GM12878 (cell line): ENCODE results near the gene KRT222. TPM values are rescaled to one million over a fixed set of nuclear protein-coding genes. Genes with fewer than 3 reads are reported as not detected.

Experiments
- MEF2A ChIP-seq: IDR thresholded peaks from 2 replicates; pipeline ENCODE4 v1.6.1; 2011; ENCODE audit warnings: low read depth, mild to moderate bottlenecking, low read length, moderate library complexity; ENCODE audit not compliant: insufficient read depth
- NRF1 ChIP-seq: conservative IDR thresholded peaks from 2 replicates; pipeline ENCODE4 v1.6.1; 2011; ENCODE audit warnings: mild to moderate bottlenecking, low read depth, low read length, improper control_type of control experiment
- RAD51 ChIP-seq: fragments of 450-650 bp; IDR thresholded peaks from 2 replicates; pipeline ENCODE4 v1.6.1; 2016; ENCODE audit warnings: moderate library complexity, mild to moderate bottlenecking, inconsistent platforms
- TCF3 ChIP-seq: IDR thresholded peaks from 2 replicates; pipeline ENCODE4 v1.6.1; 2012; ENCODE audit warnings: low read depth, mild to moderate bottlenecking, low read length, borderline replicate concordance; ENCODE audit not compliant: insufficient read depth
- YBX1 ChIP-seq: fragments of 450-650 bp; IDR thresholded peaks from 2 replicates; pipeline ENCODE4 v1.6.1; 2016; ENCODE audit warnings: antibody characterized with exemption
- polyA plus RNA-seq, 11 experiments: library from polyadenylated mRNA; depleted of rRNA in 4 of 11; unstranded in 6 of 11; stranded (reverse) in 5 of 11; fragments of >200 nt; fragmentation: Nextera tagmentation in 4 of 11; fragmentation: Illumina TruSeq in 1 of 11; extraction: Ambion mirVana in 4 of 11; extraction: Trizol in 1 of 11; gene quantifications; 1 replicate in 1 of 11; 2 replicates in 10 of 11; pipeline versions ENCODE4 v1.2.1 to v1.2.3, GENCODE V29; 2011 to 2016; ENCODE audit warnings: inconsistent platforms in 2 of 11, missing spikeins in 2 of 11, low read depth in 1 of 11
- total RNA-seq, 4 experiments: library from RNA; depleted of rRNA in 3 of 4; stranded (reverse); fragments of >200 nt in 3 of 4; fragmentation: Illumina TruSeq in 1 of 4; extraction: Trizol in 1 of 4; gene quantifications; 2 replicates each; pipeline versions ENCODE4 v1.2.1 to v1.2.3, GENCODE V29; 2013 to 2021
- TF ChIP-seq, protein P1 (sequence below): fragments of 450-650 bp; IDR thresholded peaks from 2 replicates; pipeline ENCODE4 v1.6.1; 2017; ENCODE audit warnings: mild to moderate bottlenecking, low read depth, inconsistent platforms; ENCODE audit not compliant: poor library complexity, severe bottlenecking
- TF ChIP-seq, protein P2 (sequence below): IDR thresholded peaks from 2 replicates; pipeline ENCODE4 v1.6.1; 2011; ENCODE audit warnings: low read depth, low read length, improper control_type of control experiment, borderline replicate concordance

Gene KRT222
- total and polyA plus RNA-seq, 10 of the 15 experiments (the other 5 are each of a cell fraction or from before 2014, with no cell fraction given) = 0.21 to 6.4 (median 0.54) TPM; not detected in 1

DNA sequence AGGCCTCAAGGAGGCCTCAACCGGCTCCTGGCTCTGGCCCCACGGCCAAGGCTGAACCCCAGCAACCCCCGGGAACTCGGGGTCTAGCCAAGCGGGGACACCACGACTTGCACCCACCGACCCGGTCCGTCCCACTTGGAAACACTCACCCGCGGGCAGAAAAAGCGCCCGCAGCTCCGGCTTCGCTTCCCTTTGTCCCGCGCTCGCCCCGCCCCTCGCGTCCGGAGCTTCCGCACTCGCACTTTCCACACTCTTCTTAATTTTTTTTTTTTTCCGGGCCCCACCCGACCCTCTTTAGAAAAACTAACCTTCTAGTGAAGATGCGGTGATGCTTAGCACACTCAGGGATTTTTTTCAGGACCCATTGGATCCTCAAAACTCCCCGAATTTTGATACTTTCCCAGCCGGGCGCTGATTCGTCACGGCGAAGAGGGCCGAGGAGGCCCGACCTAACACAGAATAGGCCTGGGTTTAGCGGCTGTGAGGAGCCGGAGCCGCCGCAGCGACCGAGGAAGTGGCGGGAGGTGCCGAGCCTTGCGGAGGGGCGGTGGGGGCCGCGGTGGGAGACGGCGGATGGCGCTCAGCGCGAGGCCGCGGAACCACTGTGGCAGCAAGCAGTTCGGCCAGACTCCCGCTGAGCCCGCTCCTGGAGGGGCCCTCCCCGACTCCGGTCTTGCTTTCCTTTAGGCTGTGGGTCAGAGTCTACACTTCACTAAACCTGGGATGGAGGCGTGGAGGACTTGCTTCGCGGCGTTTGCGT, 17.2 kb downstream of the KRT222 start, which contains the start of gene SMARCE1 (continued):
- TF ChIP-seq, protein P1, sequence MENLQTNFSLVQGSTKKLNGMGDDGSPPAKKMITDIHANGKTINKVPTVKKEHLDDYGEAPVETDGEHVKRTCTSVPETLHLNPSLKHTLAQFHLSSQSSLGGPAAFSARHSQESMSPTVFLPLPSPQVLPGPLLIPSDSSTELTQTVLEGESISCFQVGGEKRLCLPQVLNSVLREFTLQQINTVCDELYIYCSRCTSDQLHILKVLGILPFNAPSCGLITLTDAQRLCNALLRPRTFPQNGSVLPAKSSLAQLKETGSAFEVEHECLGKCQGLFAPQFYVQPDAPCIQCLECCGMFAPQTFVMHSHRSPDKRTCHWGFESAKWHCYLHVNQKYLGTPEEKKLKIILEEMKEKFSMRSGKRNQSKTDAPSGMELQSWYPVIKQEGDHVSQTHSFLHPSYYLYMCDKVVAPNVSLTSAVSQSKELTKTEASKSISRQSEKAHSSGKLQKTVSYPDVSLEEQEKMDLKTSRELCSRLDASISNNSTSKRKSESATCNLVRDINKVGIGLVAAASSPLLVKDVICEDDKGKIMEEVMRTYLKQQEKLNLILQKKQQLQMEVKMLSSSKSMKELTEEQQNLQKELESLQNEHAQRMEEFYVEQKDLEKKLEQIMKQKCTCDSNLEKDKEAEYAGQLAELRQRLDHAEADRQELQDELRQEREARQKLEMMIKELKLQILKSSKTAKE = peak; percentile 85
- TF ChIP-seq YBX1 = no peak
- TF ChIP-seq NRF1 = no peak
- TF ChIP-seq, protein P2, sequence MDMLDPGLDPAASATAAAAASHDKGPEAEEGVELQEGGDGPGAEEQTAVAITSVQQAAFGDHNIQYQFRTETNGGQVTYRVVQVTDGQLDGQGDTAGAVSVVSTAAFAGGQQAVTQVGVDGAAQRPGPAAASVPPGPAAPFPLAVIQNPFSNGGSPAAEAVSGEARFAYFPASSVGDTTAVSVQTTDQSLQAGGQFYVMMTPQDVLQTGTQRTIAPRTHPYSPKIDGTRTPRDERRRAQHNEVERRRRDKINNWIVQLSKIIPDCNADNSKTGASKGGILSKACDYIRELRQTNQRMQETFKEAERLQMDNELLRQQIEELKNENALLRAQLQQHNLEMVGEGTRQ = no peak
- TF ChIP-seq TCF3 = no peak
- TF ChIP-seq RAD51 = no peak
- TF ChIP-seq MEF2A = no peak
